Measurements from ENCODE around the gene ZNF787. TPM values are rescaled to one million over a fixed set of nuclear protein-coding genes. Genes with fewer than 3 reads are reported as not detected.
"Not testable (repeated sequence)": the region's sequence is repeated elsewhere in the genome, so short reads cannot be mapped to it uniquely, and the experiment has no call there.

The ZNF787 gene
- total RNA-seq (2014; rRNA removed; shearing (Covaris generic)): 18.8 and 43.8 TPM in 2 replicates

GRCh38 chr19:56121180-56122167 lies at the start of gene ZNF787:
Gene ZNF787, minus strand, starts transcription at chr19:56121295. Its CDS starts 18,078 bp downstream, at chr19:56103217.
- peak; percentile 98 for DNase-seq (ENCODE audit: low read depth)

GRCh38 chr19:56170261-56170660 lies 49.2 kb upstream of the ZNF787 start:
- DNase-seq (ENCODE audit: low read depth): peak; percentile 96

GRCh38 chr19:56167064-56167578 lies 46.0 kb upstream of the ZNF787 start:
- no peak for DNase-seq (ENCODE audit: low read depth)

GRCh38 chr19:56163097-56163496 lies 42.0 kb upstream of the ZNF787 start:
- no peak for DNase-seq (ENCODE audit: low read depth)

GRCh38 chr19:56162258-56162657 lies 41.2 kb upstream of the ZNF787 start:
- peak; percentile 66 for DNase-seq (ENCODE audit: low read depth)

GRCh38 chr19:56161534-56161933 lies 40.4 kb upstream of the ZNF787 start:
- DNase-seq (ENCODE audit: low read depth): no peak

GRCh38 chr19:56159622-56160271 lies 38.7 kb upstream of the ZNF787 start:
- DNase-seq (ENCODE audit: low read depth): no peak

- no peak for DNase-seq (ENCODE audit: low read depth)
Observed at GRCh38 chr19:56159009-56159559, 38.0 kb upstream of the ZNF787 start.

- no peak for DNase-seq (ENCODE audit: low read depth)
Observed at GRCh38 chr19:56158170-56158757, 37.2 kb upstream of the ZNF787 start.

GRCh38 chr19:56156768-56157167 lies 35.7 kb upstream of the ZNF787 start:
- DNase-seq (ENCODE audit: low read depth): no peak

GRCh38 chr19:56155124-56155687 lies 34.1 kb upstream of the ZNF787 start:
- peak; percentile 27 for DNase-seq (ENCODE audit: low read depth)

GRCh38 chr19:56153507-56153906 lies 32.4 kb upstream of the ZNF787 start:
- no peak for DNase-seq (ENCODE audit: low read depth)

GRCh38 chr19:56152644-56153043 lies 31.5 kb upstream of the ZNF787 start:
- no peak for DNase-seq (ENCODE audit: low read depth)

GRCh38 chr19:56150358-56150757 lies 29.3 kb upstream of the ZNF787 start:
- DNase-seq (ENCODE audit: low read depth): no peak

GRCh38 chr19:56149656-56150038 lies 28.6 kb upstream of the ZNF787 start:
- DNase-seq (ENCODE audit: low read depth): no peak

- DNase-seq (ENCODE audit: low read depth): not testable (repeated sequence)
Observed at GRCh38 chr19:56148955-56149655, 28.0 kb upstream of the ZNF787 start.

- DNase-seq (ENCODE audit: low read depth): no peak
Observed at GRCh38 chr19:56148096-56148495, 27.0 kb upstream of the ZNF787 start.

GRCh38 chr19:56147307-56147706 lies 26.2 kb upstream of the ZNF787 start:
- DNase-seq (ENCODE audit: low read depth): no peak

- DNase-seq (ENCODE audit: low read depth): no peak
Observed at GRCh38 chr19:56146904-56147303, 25.8 kb upstream of the ZNF787 start.

GRCh38 chr19:56145698-56146097 lies 24.6 kb upstream of the ZNF787 start:
- no peak for DNase-seq (ENCODE audit: low read depth)

- DNase-seq (ENCODE audit: low read depth): no peak
Observed at GRCh38 chr19:56144831-56145230, 23.7 kb upstream of the ZNF787 start.

Measured in Daoy (cell line).